Measurements from ENCODE around the gene DXO.
"Not testable (repeated sequence)": the region's sequence is repeated elsewhere in the genome, so short reads cannot be mapped to it uniquely, and the experiment has no call there.

DXO gene

GRCh38 chr6:32008037-32008436 lies 36.1 kb upstream of the DXO start:
- H3K4me2 ChIP-seq (ENCODE audit: low read depth, low read length, poor library complexity, severe bottlenecking); H3K27ac ChIP-seq (ENCODE audit: low read depth, low read length); H3K79me2 ChIP-seq (ENCODE audit: insufficient read depth, low read length); H3K9ac ChIP-seq (ENCODE audit: low read length); H3K27me3 ChIP-seq (ENCODE audit: low read length); H3K4me3 ChIP-seq (ENCODE audit: insufficient read depth, low read length, poor library complexity, severe bottlenecking); H3K9me2 ChIP-seq (replicated peaks; ENCODE audit: insufficient read depth, low read length); H4K20me1 ChIP-seq (ENCODE audit: low read depth, low read length); H2AFZ ChIP-seq (ENCODE audit: low read depth, low read length, severe bottlenecking); H3K9me3 ChIP-seq (ENCODE audit: insufficient read depth, low read length); H3F3A ChIP-seq (ENCODE audit: insufficient read depth); H3K36me3 ChIP-seq (ENCODE audit: low read length): not testable (repeated sequence)

GRCh38 chr6:32007086-32007485 lies 35.1 kb upstream of the DXO start:
- not testable (repeated sequence) for H3K36me3 ChIP-seq (ENCODE audit: low read length); H3K27me3 ChIP-seq (ENCODE audit: low read length); H3K9ac ChIP-seq (ENCODE audit: low read length); H2AFZ ChIP-seq (ENCODE audit: low read depth, low read length, severe bottlenecking); H3K9me2 ChIP-seq (replicated peaks; ENCODE audit: insufficient read depth, low read length); H4K20me1 ChIP-seq (ENCODE audit: low read depth, low read length); H3K4me2 ChIP-seq (ENCODE audit: low read depth, low read length, poor library complexity, severe bottlenecking); H3K27ac ChIP-seq (ENCODE audit: low read depth, low read length); H3F3A ChIP-seq (ENCODE audit: insufficient read depth); H3K4me3 ChIP-seq (ENCODE audit: insufficient read depth, low read length, poor library complexity, severe bottlenecking); H3K79me2 ChIP-seq (ENCODE audit: insufficient read depth, low read length); H3K9me3 ChIP-seq (ENCODE audit: insufficient read depth, low read length)

- not testable (repeated sequence) for H3K79me2 ChIP-seq (ENCODE audit: insufficient read depth, low read length); H3K4me2 ChIP-seq (ENCODE audit: low read depth, low read length, poor library complexity, severe bottlenecking); H3K36me3 ChIP-seq (ENCODE audit: low read length); H3K9ac ChIP-seq (ENCODE audit: low read length); H4K20me1 ChIP-seq (ENCODE audit: low read depth, low read length); H3K27ac ChIP-seq (ENCODE audit: low read depth, low read length); H3K27me3 ChIP-seq (ENCODE audit: low read length); H2AFZ ChIP-seq (ENCODE audit: low read depth, low read length, severe bottlenecking); H3K9me3 ChIP-seq (ENCODE audit: insufficient read depth, low read length); H3K4me3 ChIP-seq (ENCODE audit: insufficient read depth, low read length, poor library complexity, severe bottlenecking); H3K9me2 ChIP-seq (replicated peaks; ENCODE audit: insufficient read depth, low read length); H3F3A ChIP-seq (ENCODE audit: insufficient read depth)
These were observed 34.1 kb upstream of the DXO start for GRCh38 chr6:32005991-32006529.

GRCh38 chr6:32005538-32005880 lies 33.6 kb upstream of the DXO start:
- H2AFZ ChIP-seq (ENCODE audit: low read depth, low read length, severe bottlenecking); H3K27ac ChIP-seq (ENCODE audit: low read depth, low read length); H3K79me2 ChIP-seq (ENCODE audit: insufficient read depth, low read length); H3K27me3 ChIP-seq (ENCODE audit: low read length); H3K4me2 ChIP-seq (ENCODE audit: low read depth, low read length, poor library complexity, severe bottlenecking); H4K20me1 ChIP-seq (ENCODE audit: low read depth, low read length); H3K9me2 ChIP-seq (replicated peaks; ENCODE audit: insufficient read depth, low read length); H3K9ac ChIP-seq (ENCODE audit: low read length); H3K4me3 ChIP-seq (ENCODE audit: insufficient read depth, low read length, poor library complexity, severe bottlenecking); H3K36me3 ChIP-seq (ENCODE audit: low read length); H3K9me3 ChIP-seq (ENCODE audit: insufficient read depth, low read length); H3F3A ChIP-seq (ENCODE audit: insufficient read depth): not testable (repeated sequence)

- not testable (repeated sequence) for H3K36me3 ChIP-seq (ENCODE audit: low read length); H3K4me2 ChIP-seq (ENCODE audit: low read depth, low read length, poor library complexity, severe bottlenecking); H3K79me2 ChIP-seq (ENCODE audit: insufficient read depth, low read length); H2AFZ ChIP-seq (ENCODE audit: low read depth, low read length, severe bottlenecking); H3F3A ChIP-seq (ENCODE audit: insufficient read depth); H3K27ac ChIP-seq (ENCODE audit: low read depth, low read length); H3K27me3 ChIP-seq (ENCODE audit: low read length); H4K20me1 ChIP-seq (ENCODE audit: low read depth, low read length); H3K9me3 ChIP-seq (ENCODE audit: insufficient read depth, low read length); H3K9ac ChIP-seq (ENCODE audit: low read length); H3K9me2 ChIP-seq (replicated peaks; ENCODE audit: insufficient read depth, low read length); H3K4me3 ChIP-seq (ENCODE audit: insufficient read depth, low read length, poor library complexity, severe bottlenecking)
These were observed 33.1 kb upstream of the DXO start for GRCh38 chr6:32004864-32005537.

- not testable (repeated sequence) for H2AFZ ChIP-seq (ENCODE audit: low read depth, low read length, severe bottlenecking); H3K36me3 ChIP-seq (ENCODE audit: low read length); H3K79me2 ChIP-seq (ENCODE audit: insufficient read depth, low read length); H3K27ac ChIP-seq (ENCODE audit: low read depth, low read length); H3K4me2 ChIP-seq (ENCODE audit: low read depth, low read length, poor library complexity, severe bottlenecking); H3K4me3 ChIP-seq (ENCODE audit: insufficient read depth, low read length, poor library complexity, severe bottlenecking); H3K9me2 ChIP-seq (replicated peaks; ENCODE audit: insufficient read depth, low read length); H3K9me3 ChIP-seq (ENCODE audit: insufficient read depth, low read length); H3F3A ChIP-seq (ENCODE audit: insufficient read depth); H3K27me3 ChIP-seq (ENCODE audit: low read length); H3K9ac ChIP-seq (ENCODE audit: low read length); H4K20me1 ChIP-seq (ENCODE audit: low read depth, low read length)
These were observed 32.5 kb upstream of the DXO start for GRCh38 chr6:32004393-32004792.

- H3K36me3 ChIP-seq (ENCODE audit: low read length); H4K20me1 ChIP-seq (ENCODE audit: low read depth, low read length); H3K27me3 ChIP-seq (ENCODE audit: low read length); H3K27ac ChIP-seq (ENCODE audit: low read depth, low read length); H3K79me2 ChIP-seq (ENCODE audit: insufficient read depth, low read length); H3K9ac ChIP-seq (ENCODE audit: low read length); H2AFZ ChIP-seq (ENCODE audit: low read depth, low read length, severe bottlenecking); H3K4me2 ChIP-seq (ENCODE audit: low read depth, low read length, poor library complexity, severe bottlenecking); H3K4me3 ChIP-seq (ENCODE audit: insufficient read depth, low read length, poor library complexity, severe bottlenecking); H3K9me3 ChIP-seq (ENCODE audit: insufficient read depth, low read length); H3K9me2 ChIP-seq (replicated peaks; ENCODE audit: insufficient read depth, low read length); H3F3A ChIP-seq (ENCODE audit: insufficient read depth): not testable (repeated sequence)
These were observed 31.4 kb upstream of the DXO start for GRCh38 chr6:32003301-32003700.

- not testable (repeated sequence) for H3K4me3 ChIP-seq (ENCODE audit: insufficient read depth, low read length, poor library complexity, severe bottlenecking); H3K27ac ChIP-seq (ENCODE audit: low read depth, low read length); H3K4me2 ChIP-seq (ENCODE audit: low read depth, low read length, poor library complexity, severe bottlenecking); H3K9me2 ChIP-seq (replicated peaks; ENCODE audit: insufficient read depth, low read length); H3K9ac ChIP-seq (ENCODE audit: low read length); H3K9me3 ChIP-seq (ENCODE audit: insufficient read depth, low read length); H4K20me1 ChIP-seq (ENCODE audit: low read depth, low read length); H3F3A ChIP-seq (ENCODE audit: insufficient read depth); H3K27me3 ChIP-seq (ENCODE audit: low read length); H2AFZ ChIP-seq (ENCODE audit: low read depth, low read length, severe bottlenecking); H3K36me3 ChIP-seq (ENCODE audit: low read length); H3K79me2 ChIP-seq (ENCODE audit: insufficient read depth, low read length)
These were observed 30.8 kb upstream of the DXO start for GRCh38 chr6:32002546-32003268.

All from SU-DHL-6 (cell line).